HEK293 (cell line): Measurements from ENCODE around the gene OR5H14.

Source experiments
- TCF7L2 ChIP-seq: IDR thresholded peaks from 2 replicates; pipeline ENCODE4 v1.6.1; 2011; ENCODE audit warnings: low read depth, mild to moderate bottlenecking, inconsistent platforms, low read length, moderate library complexity, borderline replicate concordance
- ZNF169 ChIP-seq: fragments of 450-650 bp; formaldehyde crosslinking; IDR thresholded peaks from 2 replicates; pipeline ENCODE4 v1.5.1; 2016; ENCODE audit warnings: missing biosample characterization, missing genetic modification characterization
- TF ChIP-seq, protein P1 (sequence below): fragments of 450-650 bp; formaldehyde crosslinking; IDR thresholded peaks from 2 replicates; pipeline ENCODE4 v1.5.1; 2016; ENCODE audit warnings: missing biosample characterization, missing genetic modification characterization

DNA sequence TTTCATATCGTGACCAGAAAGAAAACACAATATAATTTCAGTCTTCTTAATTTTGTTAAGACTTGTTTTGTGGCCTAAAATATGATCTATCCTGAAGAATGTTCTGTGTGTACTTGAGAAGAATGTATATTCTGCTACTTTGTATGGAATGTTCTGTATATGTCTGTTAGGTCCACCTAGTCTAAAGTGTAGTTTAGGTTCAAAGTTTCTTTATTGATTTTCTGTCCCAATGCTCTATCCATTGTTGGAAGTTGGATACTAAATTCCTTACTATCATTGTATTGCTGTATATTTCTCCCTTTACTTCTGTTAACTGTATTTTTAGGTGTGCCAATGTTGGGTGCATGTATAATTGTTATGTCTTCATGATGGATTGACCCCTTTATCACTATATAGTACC lies 39.1 kb upstream of the OR5H14 start:
- TF ChIP-seq ZNF169 (tag by site-specific recombination) (no peak), TCF7L2 (no peak)
- TF ChIP-seq, protein P1, sequence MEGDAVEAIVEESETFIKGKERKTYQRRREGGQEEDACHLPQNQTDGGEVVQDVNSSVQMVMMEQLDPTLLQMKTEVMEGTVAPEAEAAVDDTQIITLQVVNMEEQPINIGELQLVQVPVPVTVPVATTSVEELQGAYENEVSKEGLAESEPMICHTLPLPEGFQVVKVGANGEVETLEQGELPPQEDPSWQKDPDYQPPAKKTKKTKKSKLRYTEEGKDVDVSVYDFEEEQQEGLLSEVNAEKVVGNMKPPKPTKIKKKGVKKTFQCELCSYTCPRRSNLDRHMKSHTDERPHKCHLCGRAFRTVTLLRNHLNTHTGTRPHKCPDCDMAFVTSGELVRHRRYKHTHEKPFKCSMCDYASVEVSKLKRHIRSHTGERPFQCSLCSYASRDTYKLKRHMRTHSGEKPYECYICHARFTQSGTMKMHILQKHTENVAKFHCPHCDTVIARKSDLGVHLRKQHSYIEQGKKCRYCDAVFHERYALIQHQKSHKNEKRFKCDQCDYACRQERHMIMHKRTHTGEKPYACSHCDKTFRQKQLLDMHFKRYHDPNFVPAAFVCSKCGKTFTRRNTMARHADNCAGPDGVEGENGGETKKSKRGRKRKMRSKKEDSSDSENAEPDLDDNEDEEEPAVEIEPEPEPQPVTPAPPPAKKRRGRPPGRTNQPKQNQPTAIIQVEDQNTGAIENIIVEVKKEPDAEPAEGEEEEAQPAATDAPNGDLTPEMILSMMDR (tag by site-specific recombination): no peak
